ENCODE measurements around the gene CPLX4.

- TF ChIP-seq POLR2A (IDR thresholded peaks at IDR 0.05; ENCODE audit: control extremely low read depth in 1 of 2, low read depth in 2 of 2, low read length in 2 of 2) (no peak), YY1 (IDR thresholded peaks at IDR 0.05; ENCODE audit: low read depth, low read length) (no peak), CTCF (IDR thresholded peaks at IDR 0.05; ENCODE audit: control extremely low read depth in 1 of 3, insufficient read depth in 1 of 3, low read depth in 1 of 3, low read length in 3 of 3) (peak in 2 of 3 experiments; percentile 81 to 84; a peak in 3 of 4 replicates), TAF1 (IDR thresholded peaks at IDR 0.05; ENCODE audit: low read depth, low read length) (no peak), EP300 (IDR thresholded peaks at IDR 0.05; ENCODE audit: borderline replicate concordance in 1 of 2, low read depth in 2 of 2, low read length in 2 of 2) (no peak), RNF2 (IDR thresholded peaks at IDR 0.05; ENCODE audit: borderline replicate concordance, low read depth, low read length, missing control alignments, poor library complexity, severe bottlenecking) (no peak), EZH2 (IDR thresholded peaks at IDR 0.05; ENCODE audit: low read depth, low read length, severe bottlenecking) (no peak), SRF (IDR thresholded peaks at IDR 0.05; ENCODE audit: low read depth, low read length) (no peak), GTF2F1 (IDR thresholded peaks at IDR 0.05; ENCODE audit: borderline replicate concordance, low read depth, low read length) (no peak), POLR2AphosphoS5 (IDR thresholded peaks at IDR 0.05; ENCODE audit: low read depth, low read length) (no peak), PHF8 (conservative IDR thresholded peaks at IDR 0.05; ENCODE audit: low read depth, low read length) (no peak)
These were observed 69.2 kb downstream of the CPLX4 start for GRCh38 chr18:59249199-59249774.

Measured in H1 (cell line).